Smooth muscle cell (in vitro differentiated cells): ENCODE measurements around the gene NPDC1. TPM values are rescaled to one million over a fixed set of nuclear protein-coding genes. Genes with fewer than 3 reads are reported as not detected.

Experiments used
- DNase-seq: peaks from one replicate; lab custom pipeline; 2025; ENCODE audit not compliant: unreplicated experiment; lab: John Stamatoyannopoulos, UW
- H2AFZ ChIP-seq: fragments of 200-600 bp; sonication (generic); 2 replicates; pipeline ENCODE4 v1.6.0; 2016; ENCODE audit warnings: antibody characterized with exemption, low read depth, mild to moderate bottlenecking
- H3F3A ChIP-seq: fragments of 200-600 bp; sonication (generic); 2 replicates; pipeline ENCODE4 v1.6.0; 2017; ENCODE audit warnings: antibody characterized with exemption, low read depth
- H3K27ac ChIP-seq: fragments of 200-600 bp; sonication (generic); 2 replicates; pipeline ENCODE4 v1.5.1; 2016; ENCODE audit warnings: low read depth, mild to moderate bottlenecking
- H3K27me3 ChIP-seq: fragments of 200-600 bp; sonication (generic); 2 replicates; pipeline ENCODE4 v1.6.1; 2016; ENCODE audit warnings: low read depth, mild to moderate bottlenecking
- H3K36me3 ChIP-seq: fragments of 200-600 bp; sonication (generic); 2 replicates; pipeline ENCODE4 v1.5.1; 2016; ENCODE audit warnings: low read depth
- H3K4me1 ChIP-seq: fragments of 200-600 bp; sonication (generic); 2 replicates; pipeline ENCODE4 v1.5.1; 2016; ENCODE audit warnings: low read depth
- H3K4me2 ChIP-seq: fragments of 200-600 bp; sonication (generic); 2 replicates; pipeline ENCODE4 v1.6.0; 2016; ENCODE audit warnings: mild to moderate bottlenecking
- H3K4me3 ChIP-seq: fragments of 200-600 bp; sonication (generic); 2 replicates; pipeline ENCODE4 v1.5.1; 2016; ENCODE audit warnings: mild to moderate bottlenecking
- H3K79me2 ChIP-seq: fragments of 200-600 bp; sonication (generic); 2 replicates; pipeline ENCODE4 v1.6.0; 2016; ENCODE audit warnings: low read depth, mild to moderate bottlenecking
- H3K9ac ChIP-seq: fragments of 200-600 bp; sonication (generic); 2 replicates; pipeline ENCODE4 v1.6.0; 2016; ENCODE audit warnings: low read depth
- H3K9me3 ChIP-seq: fragments of 200-600 bp; sonication (generic); replicated peaks from 2 replicates; pipeline ENCODE4 v1.5.1; 2016; ENCODE audit warnings: low read depth
- H4K20me1 ChIP-seq: fragments of 200-600 bp; sonication (generic); 2 replicates; pipeline ENCODE4 v1.6.0; 2016; ENCODE audit warnings: low read depth
- CTCF ChIP-seq: fragments of 200-600 bp; sonication (generic); IDR thresholded peaks from 2 replicates; pipeline ENCODE4 v1.5.1; 2017; ENCODE audit warnings: borderline replicate concordance, mild to moderate bottlenecking, antibody characterized with exemption; ENCODE audit not compliant: insufficient read depth, poor library complexity, severe bottlenecking
- WGBS: methylation state at CpG from one replicate; pipeline ENCODE4 v1.1.7; 2016; ENCODE audit warnings: low lambda C conversion rate; 5-methylcytosine and 5-hydroxymethylcytosine counted together
- polyA plus RNA-seq: library from polyadenylated mRNA; unstranded; fragments of >200 nt; fragmentation: Nextera tagmentation; extraction: Ambion mirVana; gene quantifications from 2 replicates; pipeline ENCODE4 v1.2.1, GENCODE V29; 2016
- total RNA-seq: library from RNA; depleted of rRNA; stranded (reverse); fragments of >200 nt; gene quantifications from 2 replicates; pipeline ENCODE4 v1.2.3, GENCODE V29; 2014

Gene NPDC1
- total and polyA plus RNA-seq, 2 experiments from 2014 or later: 9.9 to 19.3 TPM

GRCh38 chr9:137035937-137036336, 10.0 kb downstream of the NPDC1 start:
- Histone ChIP-seq H2AFZ (no peak overlapping the region), H3K36me3 (no peaks in the 10 kb centered on the region), H3K9me3 (no peaks in the 10 kb centered on the region), H3K4me3 (no peak overlapping the region), H3F3A (no peaks in the 10 kb centered on the region), H3K9ac (no peak overlapping the region), H3K4me2 (no peak overlapping the region), H4K20me1 (no peaks in the 10 kb centered on the region), H3K27me3 (no peaks in the 10 kb centered on the region), H3K27ac (no peak overlapping the region), H3K79me2 (no peaks in the 10 kb centered on the region), H3K4me1 (no peaks in the 10 kb centered on the region)
- WGBS: 81% methylated on average over 8 of the region's 8 CpGs
- DNase-seq: no peak
- no peak for TF ChIP-seq CTCF

DNA sequence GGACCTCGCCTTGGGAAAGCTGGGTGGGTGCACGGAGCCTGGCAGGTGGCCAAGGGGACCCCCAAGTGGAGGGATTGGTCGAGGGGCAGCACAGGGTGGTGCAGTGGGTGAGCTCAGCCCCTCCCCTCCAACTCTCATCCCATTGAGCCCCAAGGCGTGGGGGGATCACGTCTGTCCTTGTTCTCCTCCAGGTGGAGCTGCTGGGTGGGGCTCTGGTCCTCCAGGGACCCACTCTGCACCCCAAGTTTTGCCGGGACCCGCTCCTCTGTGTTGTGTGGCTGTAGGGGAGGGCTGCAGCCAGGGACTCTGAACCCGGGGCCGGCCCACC, 10.5 kb downstream of the NPDC1 start:
- Histone ChIP-seq H3K27me3 (no peaks in the 10 kb centered on the region), H3K9me3 (no peaks in the 10 kb centered on the region), H3K79me2 (no peaks in the 10 kb centered on the region), H3K27ac (no peak overlapping the region), H3F3A (no peaks in the 10 kb centered on the region), H3K4me3 (no peak overlapping the region), H3K36me3 (no peaks in the 10 kb centered on the region), H3K9ac (no peak overlapping the region), H3K4me1 (no peaks in the 10 kb centered on the region), H4K20me1 (no peaks in the 10 kb centered on the region), H2AFZ (no peak overlapping the region), H3K4me2 (no peak overlapping the region)
- no peak for TF ChIP-seq CTCF
- DNase-seq: no peak
- 40% methylated on average over 9 of the region's 9 CpGs for WGBS

DNA sequence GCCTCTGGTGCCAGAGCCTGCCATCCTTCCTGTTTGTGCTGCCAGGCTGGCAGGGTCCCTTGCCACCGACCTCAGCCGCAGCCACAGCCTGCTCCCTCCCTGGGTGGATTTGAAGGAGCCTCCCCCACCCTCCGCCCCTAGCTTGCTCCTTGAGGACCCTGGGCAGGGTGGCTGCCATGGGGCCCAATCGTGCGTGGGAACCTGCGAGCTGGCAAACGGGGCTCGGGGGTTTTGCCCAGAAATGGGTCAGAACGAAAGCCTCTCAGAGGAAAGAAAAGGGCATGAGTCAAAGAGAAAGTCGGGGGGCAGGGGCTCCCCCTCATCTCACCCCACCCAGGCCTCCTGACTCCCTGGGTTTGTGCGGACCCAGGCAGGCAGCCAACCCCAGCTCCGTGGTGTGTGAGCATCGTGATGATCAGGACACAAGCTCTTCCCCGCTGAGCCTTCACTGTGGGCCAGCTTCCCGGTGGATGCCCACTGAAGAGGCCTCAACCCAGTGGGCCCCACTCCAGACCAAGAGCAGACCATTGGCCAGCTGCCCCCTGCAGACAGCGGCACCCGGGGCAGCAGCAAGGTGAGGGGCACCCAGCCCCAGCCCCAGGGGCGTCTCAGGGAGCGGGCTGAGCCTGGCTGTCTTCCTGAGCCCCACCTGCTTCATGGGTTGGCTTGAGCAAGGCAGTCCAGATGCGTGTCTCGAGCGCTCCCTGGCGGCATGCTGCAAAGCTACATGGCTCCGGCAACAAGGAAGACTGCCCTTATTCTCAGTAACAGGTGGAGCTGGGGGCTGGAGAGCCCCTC, 11.1 kb downstream of the NPDC1 start:
- DNase-seq: peak; percentile 32
- H3K4me3 ChIP-seq: no peak overlapping the region
- H2AFZ ChIP-seq: no peak overlapping the region
- H3K27ac ChIP-seq: no peak overlapping the region
- peak; percentile 77 for TF ChIP-seq CTCF
- H3K4me2 ChIP-seq: no peak overlapping the region
- no peaks in the 10 kb centered on the region for H3K27me3 ChIP-seq
- 49% methylated on average over 24 of the region's 24 CpGs for WGBS
- no peak overlapping the region for H3K9ac ChIP-seq
- no peaks in the 10 kb centered on the region for H3K9me3 ChIP-seq
- H3K79me2 ChIP-seq: no peaks in the 10 kb centered on the region
- H3K4me1 ChIP-seq: no peaks in the 10 kb centered on the region
- no peaks in the 10 kb centered on the region for H4K20me1 ChIP-seq
- no peaks in the 10 kb centered on the region for H3K36me3 ChIP-seq
- H3F3A ChIP-seq: no peaks in the 10 kb centered on the region
